OCI-M2 (cell line): Measurements from ENCODE around the gene CCDC159.
"Not testable (repeated sequence)": the region's sequence is repeated elsewhere in the genome, so short reads cannot be mapped to it uniquely, and the experiment has no call there.

Source experiments
- DNase-seq: peaks from one replicate; lab custom pipeline; 2025; ENCODE audit not compliant: unreplicated experiment; lab: John Stamatoyannopoulos, UW

Gene CCDC159

DNA sequence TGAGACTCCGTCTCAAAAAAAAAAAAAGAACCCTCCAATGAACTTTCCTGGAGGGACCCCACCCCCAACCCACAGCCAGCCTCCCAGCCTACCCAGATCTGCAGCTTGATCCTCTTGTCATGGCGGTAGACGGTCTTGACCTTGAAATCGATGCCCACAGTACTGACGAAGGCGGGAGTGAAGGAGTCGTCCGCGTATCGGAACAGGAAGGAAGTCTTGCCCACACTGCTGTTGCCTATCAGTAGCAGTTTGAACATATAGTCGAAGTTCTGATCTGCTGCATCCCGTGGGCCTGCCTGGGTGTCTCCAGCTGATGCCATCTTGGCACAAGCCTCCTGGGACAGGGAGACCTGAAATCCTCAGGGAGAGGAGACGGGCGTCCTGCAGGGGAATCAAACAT, 9.2 kb upstream of the CCDC159 start:
- DNase-seq = no peak

DNA sequence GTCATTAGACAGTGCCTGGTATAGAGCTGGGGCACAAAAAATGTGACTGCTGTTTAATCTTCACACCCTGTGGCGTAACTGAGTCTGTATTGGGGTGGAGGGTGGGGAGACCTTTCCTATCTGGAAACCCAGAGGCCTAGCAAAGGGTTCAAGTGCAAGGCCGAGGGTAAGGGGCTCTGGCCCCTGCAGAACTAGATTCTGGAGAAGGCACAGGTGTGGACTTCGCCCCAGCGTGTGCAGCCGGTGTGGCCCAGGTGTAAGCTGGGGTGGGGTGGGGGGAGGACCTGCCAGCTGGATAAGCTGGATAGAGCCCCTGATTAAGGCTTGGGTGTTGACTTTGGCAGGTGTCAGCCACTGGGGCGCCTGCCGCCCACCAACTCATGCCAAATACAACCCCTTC, 8.2 kb upstream of the CCDC159 start:
- no peak for DNase-seq

DNA sequence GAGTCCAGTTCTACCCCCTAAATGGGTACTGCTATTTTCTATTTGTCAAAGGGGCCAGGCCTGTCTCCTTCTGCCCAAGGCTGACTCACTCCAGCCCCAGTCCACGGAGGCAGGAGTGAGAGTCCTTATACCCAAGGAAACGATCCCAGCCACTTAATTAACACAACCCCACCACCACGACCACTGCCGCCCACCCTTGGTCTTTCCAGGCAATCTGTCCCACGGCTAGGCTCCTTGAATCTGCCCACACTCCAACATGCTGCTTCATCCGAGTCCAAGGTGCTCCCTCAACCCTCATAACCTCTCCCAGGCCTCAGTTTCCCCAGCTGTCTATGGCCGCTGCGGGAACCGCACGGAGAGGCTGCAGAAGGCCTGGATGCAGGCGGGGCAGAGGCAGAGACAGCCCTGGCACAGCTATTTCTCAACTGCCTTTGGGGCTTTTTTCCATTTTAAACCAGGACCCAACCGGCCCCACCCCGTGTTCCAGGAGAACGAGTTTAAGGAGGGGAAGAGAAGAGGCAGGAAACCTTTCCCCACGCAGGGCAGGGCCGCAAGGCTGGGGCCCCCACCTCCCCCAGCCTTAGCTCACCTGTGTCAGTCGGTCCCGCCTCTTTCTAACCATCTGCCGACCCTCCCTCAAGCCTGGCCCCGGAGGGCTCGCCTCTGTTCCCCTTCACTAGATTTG, 7.6 kb upstream of the CCDC159 start:
- no peak for DNase-seq

DNA sequence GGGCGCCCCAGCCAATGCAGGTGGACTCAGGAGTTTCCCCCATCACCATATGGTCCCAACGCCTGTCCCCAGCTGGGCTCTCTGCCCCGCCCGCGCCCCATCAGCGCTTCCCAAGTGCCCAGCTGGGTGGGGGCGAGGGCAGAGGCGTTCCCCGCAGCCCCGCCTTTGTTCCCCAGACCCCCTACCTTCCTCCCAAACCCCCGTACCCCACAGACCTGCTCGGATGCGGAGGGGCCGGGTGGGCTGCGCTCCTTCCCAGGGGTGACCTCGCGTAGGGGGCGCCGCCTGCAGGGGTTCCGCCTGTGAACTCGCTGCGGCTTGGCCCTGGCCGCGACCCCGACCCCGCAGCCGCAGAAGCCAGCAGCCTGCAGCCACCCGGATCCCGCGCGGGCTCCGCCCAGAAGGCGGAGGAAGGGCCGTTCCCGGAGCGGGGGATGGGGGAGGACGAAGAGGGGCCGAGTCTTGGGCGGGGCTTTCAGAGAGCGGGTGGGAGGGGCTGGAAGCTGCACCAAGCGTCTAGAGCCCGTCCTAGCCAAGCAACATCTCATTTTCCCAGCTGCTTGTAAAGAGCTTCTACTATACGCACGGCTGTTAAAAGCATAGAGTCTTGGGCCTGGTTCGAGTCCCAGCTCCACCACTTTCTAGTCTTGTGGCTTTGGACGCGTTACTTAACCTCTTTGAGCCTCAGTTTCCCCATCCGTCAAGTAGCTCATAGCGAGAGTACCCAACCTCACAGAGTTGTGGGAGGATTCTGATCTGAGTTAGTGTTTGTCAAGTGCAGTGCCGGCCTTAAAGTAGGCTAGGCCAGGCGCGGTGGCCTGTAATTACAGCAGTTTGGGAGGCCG, 6.8 kb upstream of the CCDC159 start, which contains the start of gene RAB3D:
RAB3D (minus strand) TSS at position 404 of the 845 bp plus-strand sequence. CDS start 2,258 bp downstream, outside the sequence.
- peak; percentile 99 for DNase-seq

GRCh38 chr19:11340099-11340467, 6.2 kb upstream of the CCDC159 start:
- DNase-seq = not testable (repeated sequence)

GRCh38 chr19:11342429-11342828, 3.9 kb upstream of the CCDC159 start:
- no peak for DNase-seq

GRCh38 chr19:11345122-11345803, 1.1 kb upstream of the CCDC159 start:
- no peak for DNase-seq

DNA sequence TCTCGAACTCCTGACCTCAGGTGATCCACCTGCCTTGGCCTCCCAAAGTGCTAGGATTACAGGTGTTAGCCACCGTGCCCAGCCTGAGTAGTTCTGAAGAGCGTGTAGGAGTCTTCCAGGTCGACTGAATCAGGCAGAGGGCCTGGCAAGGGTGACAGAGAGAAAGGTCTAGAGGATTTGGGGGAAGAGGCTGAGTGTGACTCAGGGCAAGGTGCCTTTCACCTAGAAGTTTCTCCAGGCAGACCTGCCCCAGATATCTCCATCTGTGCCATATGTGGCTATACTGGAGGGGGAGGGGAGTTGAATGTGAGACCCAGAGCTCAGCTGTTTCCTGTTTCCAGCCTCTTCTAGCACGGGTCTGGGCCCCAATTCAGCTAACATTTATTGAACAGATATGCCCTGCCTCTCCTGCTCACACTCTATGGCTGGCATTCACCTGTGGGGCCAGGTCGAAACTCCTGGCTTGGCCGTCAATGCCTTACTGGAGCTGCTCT, 1.3 kb downstream of the CCDC159 start:
- no peak for DNase-seq

DNA sequence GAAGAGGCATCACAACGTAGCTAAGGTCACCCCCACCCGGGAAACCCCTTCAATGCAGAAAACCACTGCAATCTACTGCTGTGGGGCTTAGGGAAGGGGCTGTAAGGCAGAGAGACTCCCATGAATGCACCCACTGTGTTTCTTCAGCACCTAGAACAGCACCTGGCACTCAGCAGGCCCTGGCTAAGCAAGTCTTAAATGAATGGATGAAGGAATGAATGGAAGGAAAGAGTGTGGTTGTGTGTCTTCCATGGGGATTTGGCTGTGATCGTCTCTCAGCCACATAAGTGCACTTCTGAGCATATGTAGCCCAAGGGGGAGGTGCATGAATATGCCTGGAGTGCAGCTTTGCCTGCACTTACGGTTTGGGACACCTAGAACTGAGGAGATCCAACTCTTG, 2.9 kb downstream of the CCDC159 start:
- DNase-seq = no peak

GRCh38 chr19:11354102-11354501, 7.8 kb downstream of the CCDC159 start:
- DNase-seq = not testable (repeated sequence)

DNA sequence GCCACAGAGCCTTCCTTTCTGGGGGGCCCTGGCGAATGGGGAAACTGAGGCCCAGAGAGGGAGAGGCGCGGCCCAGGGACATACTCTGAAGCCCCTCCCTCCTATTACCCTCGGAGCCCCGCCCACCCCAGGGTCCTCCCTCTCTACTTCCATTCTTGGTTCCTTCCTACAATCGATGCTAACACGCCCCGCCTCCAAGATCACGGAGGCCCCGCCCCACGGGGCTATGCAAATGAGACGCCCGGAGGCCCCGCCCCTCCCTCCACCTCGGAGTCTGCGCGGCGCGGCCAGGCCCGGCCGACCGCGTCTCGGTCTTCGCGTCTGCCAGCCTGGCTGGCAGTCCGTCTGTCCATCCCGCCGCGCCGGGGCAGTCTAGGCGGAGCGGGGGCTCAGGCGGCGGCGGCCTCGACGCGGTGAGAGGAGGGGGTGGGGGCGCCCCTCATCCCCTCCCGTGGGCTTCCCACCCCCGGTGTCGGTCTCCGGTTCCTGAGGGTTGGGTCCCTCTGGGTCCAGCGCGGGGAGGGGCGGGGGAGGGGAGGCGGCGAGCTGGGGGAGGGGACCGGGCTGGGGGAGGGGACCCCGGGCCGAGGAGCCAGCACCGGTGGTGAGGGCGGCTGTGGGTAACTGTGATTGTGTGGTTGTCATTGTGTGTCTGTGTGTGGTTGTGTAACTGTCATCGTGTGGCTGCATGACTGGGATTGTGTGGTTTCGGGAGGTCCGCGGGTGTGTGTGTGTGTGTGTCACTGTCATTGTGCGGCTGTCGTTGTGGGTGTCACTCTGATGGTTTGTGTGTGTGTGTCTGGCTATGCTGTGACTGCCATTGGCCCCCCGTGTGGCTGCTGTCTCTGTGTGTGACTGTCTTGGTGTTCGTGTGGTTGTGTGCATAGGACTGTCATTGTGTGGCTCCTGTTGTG, 9.1 kb downstream of the CCDC159 start, which contains the start of gene PLPPR2:
PLPPR2 (plus strand) TSS at position 273 of the 914 bp plus-strand sequence. CDS start 2,242 bp downstream, outside the sequence.
- DNase-seq = peak; percentile 99

DNA sequence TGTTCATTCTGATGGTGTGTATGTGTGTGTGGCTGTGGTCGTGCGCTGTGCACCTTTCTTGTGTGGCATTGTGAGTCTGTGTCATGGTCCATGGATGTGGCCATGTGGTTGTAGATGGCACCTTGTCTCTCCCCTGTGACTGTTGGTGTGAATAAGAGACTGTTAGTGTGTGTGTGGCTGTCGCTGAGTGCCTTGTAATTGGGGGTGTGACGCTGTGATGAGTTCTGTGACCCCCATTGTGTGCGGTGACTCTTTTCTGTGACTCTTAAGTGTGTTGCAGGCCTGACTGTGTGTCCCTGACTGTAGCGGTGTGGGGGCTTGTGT, 9.7 kb downstream of the CCDC159 start:
- DNase-seq = no peak

- no peak for DNase-seq
Observed at GRCh38 chr19:11356676-11357550, 10.6 kb downstream of the CCDC159 start.

DNA sequence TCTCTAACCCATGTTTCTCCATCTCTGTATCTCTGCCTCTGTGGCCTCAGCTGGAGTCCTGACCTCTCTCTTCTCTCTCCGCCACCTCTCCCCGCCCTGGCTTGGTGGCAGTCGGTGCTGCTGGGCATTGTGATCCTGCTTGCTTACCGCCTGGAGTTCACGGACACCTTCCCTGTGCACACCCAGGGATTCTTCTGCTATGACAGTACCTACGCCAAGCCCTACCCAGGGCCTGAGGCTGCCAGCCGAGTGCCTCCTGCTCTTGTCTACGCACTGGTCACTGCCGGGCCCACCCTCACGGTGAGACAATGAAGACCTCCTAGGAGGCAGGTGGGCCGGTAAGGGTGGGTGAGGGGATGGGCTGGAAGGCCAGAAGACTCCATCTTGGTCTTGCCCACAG, 13.1 kb downstream of the CCDC159 start:
- DNase-seq = no peak

DNA sequence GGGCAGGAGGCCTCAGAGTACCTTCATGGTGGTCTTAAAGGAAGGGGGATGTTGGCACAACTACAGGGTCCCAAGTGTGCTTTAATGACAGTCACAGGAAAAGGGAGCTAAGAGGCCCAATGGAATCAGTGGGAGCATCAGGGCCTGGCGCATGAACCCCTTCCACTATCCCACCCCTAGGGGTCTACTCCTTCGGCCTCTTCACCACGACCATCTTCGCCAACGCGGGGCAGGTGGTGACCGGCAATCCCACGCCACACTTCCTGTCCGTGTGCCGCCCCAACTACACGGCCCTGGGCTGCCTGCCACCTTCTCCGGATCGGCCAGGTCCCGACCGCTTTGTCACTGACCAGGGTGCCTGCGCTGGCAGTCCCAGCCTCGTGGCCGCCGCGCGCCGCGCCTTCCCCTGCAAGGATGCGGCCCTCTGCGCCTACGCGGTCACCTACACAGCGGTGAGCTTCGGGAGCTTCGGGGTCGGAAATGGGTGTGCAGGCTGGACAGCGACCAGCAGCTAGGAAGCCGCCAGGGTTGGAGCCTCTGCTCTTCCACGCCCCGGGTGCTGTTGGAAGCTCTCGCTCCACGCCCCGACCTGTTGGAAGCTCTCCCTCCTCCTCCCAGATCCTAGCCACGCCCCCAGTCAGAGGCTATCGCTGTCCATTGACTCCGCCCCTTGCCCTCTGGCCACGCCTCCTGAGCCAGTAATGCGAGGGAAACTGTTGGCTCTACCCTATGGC, 14.9 kb downstream of the CCDC159 start:
- DNase-seq = no peak

GRCh38 chr19:11361771-11362731, 15.7 kb downstream of the CCDC159 start:
- no peak for DNase-seq

- DNase-seq = no peak
Observed at GRCh38 chr19:11363881-11364280, 17.6 kb downstream of the CCDC159 start.
